ENCODE data around the gene ZNF423.

Gene ZNF423

DNA sequence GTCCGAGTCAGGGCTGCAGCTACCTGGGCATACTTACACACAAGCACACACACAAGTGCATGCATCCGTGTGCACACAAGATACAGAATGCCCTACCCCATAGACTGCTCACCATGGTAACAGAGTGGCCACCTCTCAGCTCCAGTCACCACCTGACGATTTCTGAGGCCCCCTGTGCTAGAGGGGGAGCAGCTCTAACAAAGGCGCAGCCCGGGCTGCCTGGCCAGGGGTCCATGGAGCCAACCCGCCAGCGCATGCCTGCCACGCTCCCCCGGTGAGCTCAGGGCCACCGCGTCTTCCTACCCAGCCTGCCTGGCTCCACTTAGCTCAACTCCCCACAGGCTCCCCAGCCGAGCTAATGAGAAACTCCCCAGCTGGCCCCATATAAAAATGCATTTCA lies 75.5 kb downstream of the ZNF423 start:
- DNase-seq: no peak

DNA sequence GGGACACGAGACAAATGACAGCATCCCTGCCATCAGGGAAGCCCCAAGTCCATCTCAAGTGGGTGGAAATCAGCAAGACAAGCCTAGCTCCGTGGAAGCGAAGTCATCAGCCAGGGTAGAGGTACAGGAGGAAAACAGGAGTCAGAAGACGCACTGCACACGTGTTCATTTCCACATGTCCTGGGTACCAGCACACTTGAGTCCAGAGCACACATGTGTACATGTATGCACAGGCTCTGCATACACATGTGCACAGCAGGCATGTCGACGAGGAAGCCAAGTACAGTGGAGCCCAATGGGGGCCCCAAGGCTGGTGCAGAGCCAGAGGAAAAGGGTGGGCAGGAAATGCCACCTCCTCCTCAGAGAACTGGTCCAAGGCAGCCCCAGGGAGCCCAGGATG lies 75.9 kb downstream of the ZNF423 start:
- no peak for DNase-seq

DNA sequence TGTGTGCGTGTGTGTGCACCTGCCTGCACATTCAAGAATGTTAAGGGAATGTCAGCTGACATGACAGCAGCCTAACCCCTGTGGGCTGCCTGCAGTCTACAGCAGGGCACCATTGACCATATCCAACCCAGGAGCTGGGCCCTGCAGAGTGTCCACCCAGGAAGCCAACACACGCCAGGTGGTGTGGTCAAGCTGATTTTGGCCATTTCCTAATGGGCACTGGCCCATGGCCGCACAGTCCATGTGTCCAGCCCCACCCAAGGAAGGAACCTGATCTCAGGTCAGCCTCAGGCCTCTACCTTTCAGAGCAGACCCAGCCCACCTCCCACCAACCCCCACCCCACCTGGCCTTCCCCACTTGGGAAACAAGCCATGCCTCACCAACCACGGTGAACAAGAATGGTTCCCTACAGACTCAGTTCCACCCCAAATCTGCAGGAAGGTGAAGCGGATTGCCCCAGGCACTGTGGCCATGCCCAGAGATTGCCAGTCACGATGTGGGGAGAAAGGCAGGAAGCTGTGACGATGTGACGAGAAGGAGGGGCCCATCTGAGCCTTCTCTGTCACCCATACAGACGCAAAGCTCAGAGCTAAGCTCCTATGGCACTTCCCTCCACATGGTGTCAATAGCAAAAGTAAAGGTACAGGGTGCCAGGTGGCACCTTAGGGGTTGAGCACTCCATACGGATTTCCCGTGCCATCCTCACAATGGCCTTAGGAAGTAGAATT lies 77.5 kb downstream of the ZNF423 start:
- no peak for DNase-seq

DNA sequence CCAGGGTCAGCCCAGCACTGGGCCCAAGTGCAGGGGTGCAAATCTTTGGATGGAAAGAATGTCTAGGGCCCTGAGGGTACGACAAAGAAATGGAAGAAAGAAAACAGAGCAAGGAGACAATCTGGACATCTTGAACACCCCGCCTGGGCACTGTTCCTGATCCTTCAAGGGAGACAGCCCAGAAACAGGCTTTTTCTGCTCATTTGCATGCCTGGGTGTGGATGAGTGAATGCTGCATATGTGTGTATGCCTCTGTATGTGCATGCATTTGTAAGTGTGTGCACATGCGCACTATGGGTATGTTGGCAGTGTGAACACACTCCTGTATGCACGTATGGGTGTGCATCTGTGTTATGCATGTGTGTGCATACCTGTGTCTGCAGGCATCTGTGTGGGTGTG lies 79.2 kb downstream of the ZNF423 start:
- DNase-seq: no peak

DNA sequence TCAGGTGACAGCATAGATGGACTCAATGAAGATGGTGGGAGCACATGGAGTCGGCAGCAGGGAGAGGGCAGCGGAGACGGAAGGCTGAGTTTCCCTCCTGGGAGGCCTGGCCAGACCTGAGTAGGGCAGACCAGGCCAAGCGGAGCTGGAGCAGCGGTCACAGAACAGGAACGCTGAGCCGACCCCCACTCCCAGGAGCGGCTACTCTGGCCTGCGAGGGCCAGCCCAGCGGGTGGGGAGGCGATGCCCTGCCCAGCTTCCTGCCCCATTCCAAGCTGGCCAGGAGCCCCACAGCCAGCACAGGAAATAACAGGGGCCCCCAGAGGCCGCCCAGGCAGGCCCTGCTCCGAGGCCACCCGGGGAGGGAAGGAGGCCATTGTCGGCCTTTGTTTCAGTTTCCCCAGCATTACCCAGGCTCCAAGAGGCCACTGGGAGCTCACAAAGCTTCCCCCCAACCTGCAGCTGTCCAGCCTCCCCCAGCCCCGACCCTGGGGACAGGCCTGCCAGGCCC lies 79.8 kb downstream of the ZNF423 start:
- no peak for DNase-seq

DNA sequence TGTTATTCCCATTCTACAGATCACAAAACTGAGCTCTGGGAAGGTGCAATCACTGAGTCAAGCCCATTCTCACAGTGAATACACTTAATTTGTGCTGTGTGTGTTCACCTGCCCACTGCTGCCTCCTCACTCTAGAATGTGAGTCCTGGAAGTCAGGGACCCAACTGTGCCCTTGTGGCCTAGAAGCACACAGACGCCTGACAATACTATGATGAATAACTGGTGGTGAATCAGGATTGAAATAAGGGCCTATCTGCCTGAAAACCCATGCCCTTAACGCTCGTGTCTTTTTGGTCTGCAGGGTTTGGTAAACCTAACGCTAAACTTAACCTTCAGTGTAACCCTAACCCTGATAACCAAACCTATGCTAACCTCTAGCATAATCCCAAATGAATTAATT lies 80.3 kb downstream of the ZNF423 start:
- no peak for DNase-seq

DNA sequence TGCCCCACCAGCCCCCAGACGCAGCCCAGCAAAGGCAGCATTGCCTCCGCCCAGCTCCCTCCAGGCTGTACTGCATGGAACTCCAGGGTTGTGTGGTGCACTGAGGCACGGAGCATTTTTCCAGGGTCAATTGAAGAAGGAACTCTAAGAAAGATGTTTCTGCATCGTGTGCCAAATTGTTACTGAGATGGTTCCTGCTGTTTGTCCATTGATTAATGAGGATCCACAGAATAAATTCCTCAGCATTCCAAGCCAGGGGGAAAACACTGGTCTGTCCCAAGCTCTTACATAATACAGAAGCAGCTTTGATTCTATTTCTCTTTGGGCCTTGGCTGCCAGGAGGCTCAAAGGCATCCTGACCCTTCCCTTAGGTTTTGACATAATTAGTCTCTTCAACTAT lies 80.9 kb downstream of the ZNF423 start:
- DNase-seq: no peak

DNA sequence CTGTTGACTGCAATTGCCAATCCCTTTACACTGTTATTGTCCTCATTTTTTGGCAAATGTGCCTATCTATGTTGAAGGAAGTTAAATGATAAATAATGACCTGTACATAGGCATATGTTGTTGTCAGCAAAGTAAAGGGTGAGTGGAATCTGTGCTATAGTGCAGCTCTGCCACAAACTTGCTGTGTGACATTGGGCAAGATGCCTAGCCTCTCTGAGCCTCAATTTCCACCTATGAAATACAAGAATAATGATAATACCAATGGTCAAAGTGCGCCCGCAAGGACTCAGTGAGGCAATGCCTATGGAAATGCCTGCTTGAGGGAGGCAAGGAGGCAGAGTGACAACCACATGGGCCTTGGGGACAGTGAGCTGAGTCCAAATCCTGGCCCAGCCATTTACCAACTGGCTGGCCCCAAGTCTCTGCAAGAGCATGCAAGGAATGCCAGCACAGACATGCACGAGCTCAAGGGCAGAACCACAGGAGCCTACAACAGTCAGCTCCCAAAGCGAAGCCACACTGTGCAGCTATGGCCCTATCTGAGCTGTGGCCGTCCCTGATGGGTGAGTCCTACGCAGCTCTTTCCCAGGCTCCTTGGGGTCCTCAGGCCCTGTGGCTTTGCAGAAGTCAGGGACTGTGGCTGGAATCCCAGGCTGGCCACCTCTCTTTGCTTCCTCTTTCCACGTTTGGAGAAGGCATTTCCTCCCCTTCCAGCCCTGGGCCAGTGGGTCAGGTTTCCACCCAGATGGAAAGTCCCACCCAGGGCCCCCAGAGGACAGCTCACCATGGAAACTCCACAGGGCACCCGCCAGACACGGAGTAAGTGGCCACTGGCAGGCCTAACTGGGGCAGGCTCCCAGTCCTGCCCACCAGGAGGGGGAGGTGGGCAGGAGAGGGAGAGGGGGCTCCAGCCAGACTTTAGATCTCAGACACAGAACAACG lies 82.1 kb downstream of the ZNF423 start:
- DNase-seq: no peak

DNA sequence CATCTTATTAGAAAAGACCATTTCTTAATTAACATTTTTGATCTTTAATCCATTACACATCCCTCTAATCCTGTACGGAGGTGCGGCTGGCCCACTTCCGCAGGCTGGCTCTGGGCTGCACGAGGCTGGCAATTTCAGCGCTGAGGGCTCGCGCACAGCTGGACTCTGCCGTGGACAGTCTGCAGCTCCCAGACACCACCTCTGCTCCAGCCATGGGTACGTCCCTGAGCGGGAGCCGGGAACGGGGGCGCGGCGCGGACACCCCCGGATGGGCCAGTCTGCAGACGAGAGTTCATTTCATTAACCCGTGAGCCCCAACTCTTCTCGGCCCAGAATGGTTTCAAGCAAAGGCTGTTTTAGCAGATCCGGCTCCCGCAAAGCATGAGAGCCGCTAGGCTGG lies 87.9 kb downstream of the ZNF423 start:
- no peak for DNase-seq

DNA sequence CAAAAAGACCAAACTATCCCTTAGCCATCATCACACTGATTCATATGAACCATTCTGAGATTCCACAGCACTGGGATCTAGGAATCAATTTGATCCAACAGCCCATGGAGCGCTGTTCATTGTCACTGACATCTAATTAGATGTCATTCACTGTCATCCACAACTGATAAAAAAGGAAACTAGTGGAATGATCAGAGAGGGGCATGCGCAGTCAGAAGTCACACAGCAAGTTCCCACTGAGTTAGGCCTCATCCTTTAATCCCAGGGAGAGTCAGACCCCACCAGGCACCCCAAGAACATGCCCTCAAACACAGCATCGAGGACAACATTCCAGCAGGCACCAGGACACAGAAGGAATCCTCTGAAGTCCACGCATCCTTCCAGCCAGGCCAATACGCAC lies 88.5 kb downstream of the ZNF423 start:
- no peak for DNase-seq

DNA sequence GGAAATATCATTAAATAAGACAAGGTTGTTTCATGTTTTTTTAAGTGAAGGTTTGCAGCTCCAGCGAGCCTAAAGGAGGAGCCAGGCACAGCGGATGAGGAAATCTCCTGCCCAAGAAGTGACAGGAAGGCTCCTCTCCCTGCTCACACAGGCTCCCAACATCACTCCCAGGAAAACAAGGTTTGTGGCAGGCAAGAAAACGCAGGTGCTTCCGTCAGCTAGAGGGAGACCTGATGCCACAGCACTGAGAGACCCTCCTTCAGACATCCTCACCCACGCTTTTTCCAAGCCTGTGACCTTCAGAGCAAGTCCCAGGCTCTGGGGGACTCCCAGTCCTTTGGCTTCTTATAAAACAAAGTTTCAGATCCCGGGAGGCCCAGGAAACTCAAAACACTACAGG lies 89.7 kb downstream of the ZNF423 start:
- no peak for DNase-seq

DNA sequence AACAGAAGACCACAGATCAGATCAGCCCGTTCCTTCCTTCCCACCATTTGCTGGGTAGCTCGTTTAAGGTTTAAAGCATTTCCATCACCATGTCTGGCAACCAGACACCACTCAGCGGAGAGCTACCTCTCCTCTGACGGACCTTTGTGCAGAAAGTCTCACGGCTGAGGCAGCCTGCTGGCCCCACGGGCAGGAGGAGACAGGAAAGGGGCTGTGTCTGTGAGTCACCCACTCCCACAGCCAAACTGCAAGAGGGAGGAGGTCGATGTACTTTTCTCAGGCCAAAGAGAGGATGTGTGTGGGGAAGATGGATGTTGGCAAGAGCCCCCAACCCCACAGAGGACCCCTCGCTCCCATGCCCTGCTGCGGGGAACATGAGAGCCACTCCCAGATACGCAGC lies 92.1 kb downstream of the ZNF423 start:
- DNase-seq: no peak

DNA sequence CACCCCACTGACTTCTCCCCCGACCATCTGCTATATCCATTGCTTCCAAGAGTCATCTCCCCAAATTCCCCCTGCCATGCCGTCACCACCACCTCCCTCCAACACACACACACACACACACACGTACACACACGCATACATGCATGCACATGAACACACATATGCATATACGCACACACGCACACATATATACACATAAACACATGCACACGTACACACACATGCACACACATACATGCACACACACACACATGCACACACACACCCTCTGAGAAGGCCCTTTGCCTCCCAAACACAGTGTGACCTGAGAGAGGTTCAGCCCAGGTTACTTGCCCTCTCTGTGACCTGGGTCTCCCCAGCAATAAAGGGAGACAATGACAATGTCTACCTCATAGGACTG lies 95.1 kb downstream of the ZNF423 start:
- DNase-seq: no peak

DNA sequence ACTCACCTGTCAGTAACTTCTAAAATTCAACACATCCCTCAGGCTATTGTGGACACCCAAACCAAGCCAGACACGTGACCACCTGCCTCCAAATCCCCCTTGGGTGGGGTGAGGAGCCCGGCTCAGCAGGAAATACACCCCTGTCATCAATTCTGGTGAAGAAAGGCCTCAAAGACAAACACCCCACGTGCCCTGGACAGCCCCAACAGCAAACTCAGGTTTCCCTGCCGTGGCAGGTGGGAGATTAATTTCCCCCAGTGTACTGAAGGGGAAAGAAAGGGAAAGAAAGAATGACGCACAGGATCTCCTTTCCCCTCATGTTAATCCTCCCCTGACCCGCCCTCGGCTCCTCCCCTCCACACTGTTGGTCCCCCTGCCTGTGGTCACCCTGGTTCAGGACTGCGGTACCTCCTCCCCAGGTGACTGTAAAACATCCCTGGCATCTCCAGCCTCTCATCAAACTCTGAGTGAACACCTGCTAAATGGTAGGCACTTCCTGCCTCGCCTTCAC lies 98.3 kb downstream of the ZNF423 start:
- DNase-seq: no peak

DNA sequence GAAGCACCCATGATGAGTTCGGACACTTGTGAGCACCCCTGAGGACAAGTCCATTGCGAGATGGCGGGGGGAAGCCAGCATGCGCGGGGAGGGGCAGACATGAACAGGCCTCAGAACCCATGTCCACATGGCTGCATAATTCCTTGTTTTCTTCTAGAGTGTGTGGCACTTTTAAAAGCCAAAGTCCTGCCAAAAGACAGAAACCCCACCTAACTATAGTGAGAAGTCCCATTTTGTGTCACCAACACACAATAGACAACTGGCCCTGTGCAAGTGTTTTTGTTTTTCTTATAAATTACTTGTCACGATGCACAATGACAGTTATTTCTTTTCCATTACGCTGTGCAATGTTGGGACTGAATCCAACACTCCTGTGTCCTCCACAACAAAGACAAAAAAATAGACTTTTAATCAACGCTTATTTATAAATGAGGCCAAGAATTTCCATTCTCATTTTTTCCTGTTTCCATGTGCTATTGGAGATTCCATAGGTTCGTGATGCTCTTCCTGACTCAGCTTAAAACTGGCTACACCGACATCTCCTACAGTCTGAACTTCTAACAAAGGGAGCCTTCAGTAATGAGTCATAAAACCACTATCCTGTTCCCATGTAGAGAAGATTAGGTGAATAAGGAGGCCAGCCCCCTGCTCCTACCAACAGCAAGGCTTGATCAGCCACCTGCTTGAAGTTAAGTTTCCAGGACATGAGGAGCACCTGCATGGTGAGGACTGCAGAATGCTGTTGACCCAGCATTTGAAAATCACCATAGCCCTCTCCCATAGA lies 98.9 kb downstream of the ZNF423 start:
- DNase-seq: no peak

DNA sequence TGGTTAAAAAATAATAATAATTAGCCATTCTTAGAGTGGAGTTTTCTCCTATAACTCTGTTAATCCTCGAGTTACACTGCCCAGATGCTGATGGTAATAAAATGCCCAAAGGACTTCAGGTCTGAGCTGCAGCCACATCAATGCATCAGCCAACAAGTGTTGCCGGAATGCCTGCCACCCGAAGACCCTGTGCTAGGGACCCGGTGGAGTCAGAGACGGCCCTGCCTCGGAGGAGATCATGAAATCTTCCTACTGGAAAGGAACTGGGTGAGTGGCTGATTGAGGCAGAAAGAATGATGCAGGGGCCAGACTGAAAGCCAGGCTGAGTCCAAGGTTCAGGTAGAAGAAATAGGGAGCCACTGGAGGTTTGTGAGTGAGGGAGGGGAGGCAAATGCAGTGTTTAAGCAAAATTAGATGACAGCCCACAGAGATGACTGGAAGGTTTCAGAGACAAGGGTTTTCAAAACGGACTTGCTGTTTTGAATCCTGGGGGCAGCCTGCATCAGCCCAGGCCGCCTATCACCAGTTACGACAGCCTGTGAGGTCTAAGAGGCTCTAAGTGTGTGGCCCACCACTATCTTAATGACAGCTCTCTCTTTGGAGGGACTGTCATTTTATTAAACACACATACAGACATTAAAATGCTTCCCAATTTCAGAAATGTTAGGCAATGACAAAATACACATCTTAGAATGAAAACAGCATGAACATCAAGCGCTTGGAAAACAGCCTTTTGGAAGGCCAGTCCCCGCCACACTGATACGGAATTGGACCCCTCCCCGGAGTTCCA lies 100.0 kb downstream of the ZNF423 start:
- no peak for DNase-seq

DNA sequence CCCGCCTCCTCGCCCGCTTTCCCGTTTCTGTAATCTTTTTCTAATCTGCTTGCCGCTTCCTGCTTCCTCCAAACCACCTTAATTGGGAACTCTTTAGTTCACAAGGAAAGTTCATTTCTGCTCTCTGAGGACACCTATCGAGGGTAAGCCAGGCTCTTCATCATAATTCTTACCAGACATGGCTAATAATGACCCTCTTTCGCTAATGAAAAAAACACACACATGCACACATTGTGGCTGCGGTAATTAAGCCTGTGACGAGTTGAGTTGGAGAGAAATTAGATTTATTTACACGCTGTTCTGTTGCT lies 100.6 kb downstream of the ZNF423 start:
- DNase-seq: no peak

DNA sequence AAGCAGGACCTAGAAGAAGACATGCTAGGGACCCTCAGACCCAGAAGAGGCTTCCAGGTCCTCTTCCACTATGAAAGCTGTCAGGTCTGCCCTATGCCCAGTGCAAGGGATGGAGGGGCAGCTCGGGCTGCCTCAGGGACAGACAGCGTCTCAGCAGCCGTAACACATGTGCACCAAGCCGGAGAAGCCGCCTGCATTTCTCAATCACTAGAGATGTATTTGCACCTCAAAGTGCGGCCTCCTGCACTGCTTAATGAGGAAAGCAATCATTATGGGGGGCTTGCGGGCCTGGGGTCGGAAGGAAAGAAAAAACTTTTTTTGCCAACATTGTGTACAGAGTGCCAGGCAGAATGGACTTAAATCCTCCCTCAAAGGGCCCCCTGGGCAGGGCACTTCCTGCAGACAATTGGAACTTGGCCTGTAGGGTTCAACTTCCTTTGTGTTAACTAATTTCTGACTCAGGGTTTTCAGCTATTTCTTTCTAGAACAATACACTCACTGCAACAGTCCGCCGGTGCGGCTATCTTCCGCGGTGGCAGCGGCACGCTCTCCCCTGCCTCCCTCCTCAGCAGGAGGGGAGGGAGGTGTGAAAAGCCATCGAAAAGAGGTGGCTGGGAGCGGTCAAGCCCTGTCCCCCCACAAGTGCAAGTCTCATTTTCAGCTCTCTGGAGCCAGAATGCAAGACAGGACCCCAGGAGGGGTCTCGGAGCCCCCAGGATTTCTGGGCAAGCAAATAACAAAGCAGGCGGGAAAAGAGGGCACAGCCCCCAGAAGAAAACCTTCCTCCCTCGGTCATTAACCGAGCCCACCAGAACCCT lies 101.2 kb downstream of the ZNF423 start:
- DNase-seq: no peak

DNA sequence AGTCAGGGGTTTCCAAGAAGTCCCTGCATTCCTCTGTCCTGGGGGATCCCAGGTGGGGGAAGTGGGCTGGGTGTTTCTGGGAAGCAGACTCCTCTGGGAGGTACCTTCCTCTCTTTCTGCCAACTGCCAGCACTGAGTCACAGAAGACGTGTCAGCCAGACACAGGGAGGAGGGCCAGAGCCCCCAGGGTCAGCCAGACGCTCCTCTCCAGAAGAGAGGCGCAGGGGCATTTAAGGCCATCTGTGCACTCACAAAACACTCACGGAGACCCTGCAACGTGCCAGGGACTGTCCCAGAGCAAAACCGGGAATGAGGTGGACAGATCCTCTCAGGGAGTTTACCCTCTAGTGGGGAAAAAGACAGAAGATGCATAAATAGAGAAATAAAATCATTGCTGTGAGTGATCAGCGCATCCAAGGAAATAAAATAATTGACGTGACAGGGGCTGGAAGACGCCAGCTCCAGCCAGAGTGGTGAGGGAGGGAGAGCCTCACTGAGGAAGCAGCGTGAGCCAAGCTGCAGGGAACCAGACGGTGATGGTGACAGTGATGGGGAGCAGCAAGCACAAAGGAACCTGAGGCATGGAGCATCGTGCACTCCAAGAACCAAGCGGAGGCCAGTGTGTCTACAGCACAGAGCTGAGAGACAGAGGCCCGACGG lies 105.4 kb downstream of the ZNF423 start:
- DNase-seq: no peak

DNA sequence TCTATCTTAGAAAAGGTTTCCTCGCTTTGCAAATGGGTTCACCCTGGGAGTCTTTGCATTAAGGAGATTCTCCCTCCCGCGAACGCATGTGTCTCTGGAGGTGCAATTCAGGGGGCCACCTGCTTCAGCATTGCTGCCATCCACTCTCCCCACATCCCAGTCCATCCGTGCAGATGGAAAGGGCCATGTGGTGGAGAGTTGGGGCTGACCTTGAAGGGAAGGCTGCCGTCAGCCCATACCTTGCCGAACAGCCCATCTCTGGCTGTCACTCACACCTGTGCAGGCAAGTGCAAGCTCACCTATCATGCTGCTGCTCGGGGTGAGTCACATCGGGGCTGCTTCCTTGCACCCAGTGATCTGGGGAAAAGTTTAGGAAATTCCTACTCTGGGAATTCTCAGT lies 106.1 kb downstream of the ZNF423 start:
- no peak for DNase-seq

DNA sequence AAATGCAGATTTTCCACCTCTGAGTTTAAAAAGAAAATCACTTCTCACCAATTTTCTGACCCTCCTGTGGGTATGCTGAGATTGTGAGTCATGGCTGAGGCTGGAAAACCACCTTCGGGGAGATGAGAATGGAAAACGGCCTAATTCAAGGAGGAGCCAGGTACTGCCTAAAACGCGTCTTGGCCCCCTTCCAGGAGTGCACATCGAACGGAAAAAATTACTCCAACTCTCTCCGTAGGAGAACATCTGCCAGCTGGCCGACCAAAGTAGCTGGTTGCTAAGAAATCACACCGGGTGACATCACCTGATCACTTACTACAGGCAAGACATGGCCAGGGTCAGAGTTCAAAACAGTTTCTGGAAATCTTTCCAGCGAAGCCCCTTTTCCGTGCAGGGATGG lies 107.6 kb downstream of the ZNF423 start:
- DNase-seq: no peak

Measured in NCI-H187 treated with DMSO at 0.1 percent for 48 hours (cell line).